DOHH2 (cell line): ENCODE results near the gene TMCC1.
"Not testable (repeated sequence)": the region's sequence is repeated elsewhere in the genome, so short reads cannot be mapped to it uniquely, and the experiment has no call there.

Source experiments
- H3F3A ChIP-seq: fragments of 200-600 bp; sonication (generic), shearing (Covaris generic); 2 replicates; pipeline ENCODE4 v1.6.0; 2016; ENCODE audit warnings: antibody characterized with exemption, mild to moderate bottlenecking; ENCODE audit not compliant: control insufficient read depth, insufficient read depth
- H3K27ac ChIP-seq: fragments of 200-600 bp; sonication (generic); 2 replicates; pipeline ENCODE4 v1.5.1; 2014; ENCODE audit warnings: low read depth, mild to moderate bottlenecking, low read length, moderate library complexity
- H3K27me3 ChIP-seq: fragments of 200-600 bp; sonication (generic); 2 replicates; pipeline ENCODE4 v1.6.1; 2014; ENCODE audit warnings: mild to moderate bottlenecking, low read length, mixed read lengths; ENCODE audit not compliant: control insufficient read depth
- H3K36me3 ChIP-seq: fragments of 200-600 bp; sonication (generic); 2 replicates; pipeline ENCODE4 v1.6.1; 2014; ENCODE audit warnings: mild to moderate bottlenecking, low read length, moderate library complexity, mixed read lengths; ENCODE audit not compliant: control insufficient read depth
- H3K4me1 ChIP-seq: fragments of 200-600 bp; sonication (generic); 2 replicates; pipeline ENCODE4 v1.6.1; 2014; ENCODE audit warnings: mild to moderate bottlenecking, low read length, mixed read lengths; ENCODE audit not compliant: control insufficient read depth
- H3K4me2 ChIP-seq: fragments of 200-600 bp; sonication (generic); 2 replicates; pipeline ENCODE4 v1.6.0; 2014; ENCODE audit warnings: mild to moderate bottlenecking, low read length, moderate library complexity
- H3K4me3 ChIP-seq: fragments of 200-600 bp; sonication (generic); 2 replicates; pipeline ENCODE4 v1.5.1; 2014; ENCODE audit warnings: mild to moderate bottlenecking, low read length, mixed read lengths
- H3K79me2 ChIP-seq: fragments of 200-600 bp; sonication (generic); 2 replicates; pipeline ENCODE4 v1.6.1; 2014; ENCODE audit warnings: mild to moderate bottlenecking, low read length, mixed read lengths; ENCODE audit not compliant: control insufficient read depth
- H3K9me2 ChIP-seq: fragments of 200-600 bp; sonication (generic); replicated peaks from 2 replicates; pipeline ENCODE4 v1.6.1; 2014; ENCODE audit warnings: mild to moderate bottlenecking, low read length, mixed read lengths; ENCODE audit not compliant: control insufficient read depth
- H3K9me3 ChIP-seq: fragments of 200-600 bp; sonication (generic); 2 replicates; pipeline ENCODE4 v1.6.1; 2014; ENCODE audit warnings: antibody characterized with exemption, low read length, mixed read lengths; ENCODE audit not compliant: control insufficient read depth, insufficient read depth
- H4K20me1 ChIP-seq: fragments of 200-600 bp; sonication (generic); 2 replicates; pipeline ENCODE4 v1.6.0; 2014; ENCODE audit warnings: low read depth, mild to moderate bottlenecking, antibody characterized with exemption, low read length, moderate library complexity; ENCODE audit not compliant: control insufficient read depth, insufficient read depth
- CTCF ChIP-seq: fragments of 200-600 bp; sonication (generic); IDR thresholded peaks from one replicate; pipeline ENCODE4 v1.5.1; 2014; ENCODE audit warnings: antibody characterized with exemption, mild to moderate bottlenecking, low read depth, low read length; ENCODE audit not compliant: poor library complexity, severe bottlenecking
- EZH2phosphoT487 ChIP-seq: fragments of 200-600 bp; sonication (generic); IDR thresholded peaks from 2 replicates; pipeline ENCODE4 v1.6.1; 2017; ENCODE audit warnings: borderline replicate concordance, mild to moderate bottlenecking, antibody characterized with exemption, low read length, moderate library complexity, mixed read lengths

The TMCC1 gene

GRCh38 chr3:129676985-129677384 lies 216.5 kb downstream of the TMCC1 start:
- H3K27me3 ChIP-seq = no peaks in the 10 kb centered on the region
- no peaks in the 10 kb centered on the region for H3K9me3 ChIP-seq
- no peaks in the 10 kb centered on the region for H3K36me3 ChIP-seq
- no peaks in the 10 kb centered on the region for H3K79me2 ChIP-seq
- H3K4me2 ChIP-seq = no peak overlapping the region
- TF ChIP-seq EZH2phosphoT487 = no peak
- H4K20me1 ChIP-seq = no peaks in the 10 kb centered on the region
- H3K27ac ChIP-seq = no peak overlapping the region
- H3K4me3 ChIP-seq = no peak overlapping the region
- H3F3A ChIP-seq = no peaks in the 10 kb centered on the region
- H3K9me2 ChIP-seq = no peaks in the 10 kb centered on the region
- peaks cover 33% of the 10 kb centered on the region for H3K4me1 ChIP-seq

GRCh38 chr3:129674798-129675123 lies 218.8 kb downstream of the TMCC1 start:
- H4K20me1 ChIP-seq, H3K4me2 ChIP-seq, H3K9me2 ChIP-seq, H3K27me3 ChIP-seq, H3K79me2 ChIP-seq, H3K9me3 ChIP-seq, H3K4me3 ChIP-seq, H3F3A ChIP-seq, H3K27ac ChIP-seq: not testable (repeated sequence)
- Histone ChIP-seq H3K36me3 (peaks cover 10% of the 10 kb centered on the region; the same call in 1 of the 2 replicates), H3K4me1 (peaks cover 31% of the 10 kb centered on the region)

GRCh38 chr3:129673897-129674797 lies 219.4 kb downstream of the TMCC1 start:
- no peaks in the 10 kb centered on the region for H3F3A ChIP-seq
- H3K36me3 ChIP-seq = peaks cover 10% of the 10 kb centered on the region; the same call in 1 of the 2 replicates
- H3K9me3 ChIP-seq = no peaks in the 10 kb centered on the region
- peaks cover 25% of the 10 kb centered on the region for H3K4me1 ChIP-seq
- H3K9me2 ChIP-seq = no peaks in the 10 kb centered on the region
- H4K20me1 ChIP-seq = no peaks in the 10 kb centered on the region
- no peaks in the 10 kb centered on the region for H3K27me3 ChIP-seq
- no peak overlapping the region for H3K4me3 ChIP-seq
- no peaks in the 10 kb centered on the region for H3K79me2 ChIP-seq
- no peak overlapping the region for H3K4me2 ChIP-seq
- TF ChIP-seq CTCF (no peak), EZH2phosphoT487 (no peak)
- no peak overlapping the region for H3K27ac ChIP-seq

GRCh38 chr3:129673012-129673411 lies 220.5 kb downstream of the TMCC1 start:
- Histone ChIP-seq H3K27ac (no peak overlapping the region), H4K20me1 (no peaks in the 10 kb centered on the region), H3K9me2 (no peaks in the 10 kb centered on the region), H3K27me3 (no peaks in the 10 kb centered on the region), H3K4me2 (no peak overlapping the region), H3K79me2 (no peaks in the 10 kb centered on the region), H3K4me1 (peaks cover 22% of the 10 kb centered on the region), H3K4me3 (no peak overlapping the region), H3K9me3 (no peaks in the 10 kb centered on the region), H3F3A (no peaks in the 10 kb centered on the region), H3K36me3 (peaks cover 10% of the 10 kb centered on the region; the same call in 1 of the 2 replicates)
- TF ChIP-seq CTCF = no peak
- no peak for TF ChIP-seq EZH2phosphoT487
